Measurements from ENCODE around the gene LRRC8B.
"Not testable (repeated sequence)": the region's sequence is repeated elsewhere in the genome, so short reads cannot be mapped to it uniquely, and the experiment has no call there.

Gene LRRC8B

DNA sequence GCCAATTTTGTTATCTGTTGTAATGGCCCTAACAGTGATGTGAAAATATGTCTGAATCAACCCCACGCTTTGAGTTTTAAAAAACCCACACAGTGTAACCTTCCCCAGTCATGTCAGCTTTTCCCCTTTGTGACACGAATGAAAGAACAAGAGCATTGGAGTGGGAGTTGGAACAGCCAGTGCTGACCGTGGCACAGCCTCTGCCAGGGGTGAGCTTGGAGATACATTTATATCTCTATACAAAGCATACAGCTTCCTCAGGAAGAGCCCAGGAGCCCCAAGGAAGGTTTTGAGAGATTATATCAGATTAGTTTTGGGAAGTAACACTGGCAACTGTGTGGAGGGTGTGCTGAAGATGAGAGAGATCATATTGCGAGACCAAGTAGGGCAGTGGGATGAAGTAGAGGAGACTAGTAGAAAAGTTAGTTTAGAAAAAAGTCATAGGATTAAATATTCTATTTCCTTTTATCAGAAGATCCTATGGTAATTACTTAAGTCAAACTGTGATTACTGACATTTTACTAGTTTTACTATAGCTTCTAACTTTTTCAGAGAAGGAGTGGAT is 15.9 kb downstream of the LRRC8B start:
- H3K4me3 ChIP-seq (ENCODE audit: low read length): no peak overlapping the region
- H2AFZ ChIP-seq (ENCODE audit: low read depth, low read length): no peak overlapping the region
- no peak overlapping the region for H3K4me2 ChIP-seq (ENCODE audit: low read length)
- no peak overlapping the region for H3K27ac ChIP-seq (ENCODE audit: low read length)
- no peaks in the 10 kb centered on the region for H3K4me1 ChIP-seq (ENCODE audit: low read length)
- TF ChIP-seq EZH2phosphoT487 (IDR thresholded peaks at IDR 0.05; ENCODE audit: low read depth): no peak
- TF ChIP-seq, protein P1, sequence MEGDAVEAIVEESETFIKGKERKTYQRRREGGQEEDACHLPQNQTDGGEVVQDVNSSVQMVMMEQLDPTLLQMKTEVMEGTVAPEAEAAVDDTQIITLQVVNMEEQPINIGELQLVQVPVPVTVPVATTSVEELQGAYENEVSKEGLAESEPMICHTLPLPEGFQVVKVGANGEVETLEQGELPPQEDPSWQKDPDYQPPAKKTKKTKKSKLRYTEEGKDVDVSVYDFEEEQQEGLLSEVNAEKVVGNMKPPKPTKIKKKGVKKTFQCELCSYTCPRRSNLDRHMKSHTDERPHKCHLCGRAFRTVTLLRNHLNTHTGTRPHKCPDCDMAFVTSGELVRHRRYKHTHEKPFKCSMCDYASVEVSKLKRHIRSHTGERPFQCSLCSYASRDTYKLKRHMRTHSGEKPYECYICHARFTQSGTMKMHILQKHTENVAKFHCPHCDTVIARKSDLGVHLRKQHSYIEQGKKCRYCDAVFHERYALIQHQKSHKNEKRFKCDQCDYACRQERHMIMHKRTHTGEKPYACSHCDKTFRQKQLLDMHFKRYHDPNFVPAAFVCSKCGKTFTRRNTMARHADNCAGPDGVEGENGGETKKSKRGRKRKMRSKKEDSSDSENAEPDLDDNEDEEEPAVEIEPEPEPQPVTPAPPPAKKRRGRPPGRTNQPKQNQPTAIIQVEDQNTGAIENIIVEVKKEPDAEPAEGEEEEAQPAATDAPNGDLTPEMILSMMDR (IDR thresholded peaks at IDR 0.05; ENCODE audit: low read depth, low read length): no peak
- no peaks in the 10 kb centered on the region; the same call in 1 of the 2 replicates for H4K20me1 ChIP-seq (ENCODE audit: insufficient read depth, low read length)
- no peaks in the 10 kb centered on the region for H3K9me3 ChIP-seq (ENCODE audit: insufficient read depth, low read length)
- H3K36me3 ChIP-seq (replicated peaks; ENCODE audit: low read depth, low read length): no peaks in the 10 kb centered on the region
- H3K27me3 ChIP-seq (ENCODE audit: low read depth, low read length): no peaks in the 10 kb centered on the region
- H3K79me2 ChIP-seq (ENCODE audit: low read length): peaks cover 25% of the 10 kb centered on the region
- H3K9ac ChIP-seq (ENCODE audit: low read length): no peak overlapping the region

- no peak for TF ChIP-seq EZH2phosphoT487 (IDR thresholded peaks at IDR 0.05; ENCODE audit: low read depth)
- H3K27ac ChIP-seq (ENCODE audit: low read length): no peak overlapping the region
- peaks cover 26% of the 10 kb centered on the region for H3K79me2 ChIP-seq (ENCODE audit: low read length)
- H3K4me3 ChIP-seq (ENCODE audit: low read length): no peak overlapping the region
- peaks cover 11% of the 10 kb centered on the region for H3K4me1 ChIP-seq (ENCODE audit: low read length)
- no peak overlapping the region for H3K9ac ChIP-seq (ENCODE audit: low read length)
- H3K9me3 ChIP-seq (ENCODE audit: insufficient read depth, low read length): no peaks in the 10 kb centered on the region
- H3K4me2 ChIP-seq (ENCODE audit: low read length): no peak overlapping the region
- no peaks in the 10 kb centered on the region; the same call in 1 of the 2 replicates for H4K20me1 ChIP-seq (ENCODE audit: insufficient read depth, low read length)
- no peak overlapping the region for H2AFZ ChIP-seq (ENCODE audit: low read depth, low read length)
- H3K36me3 ChIP-seq (replicated peaks; ENCODE audit: low read depth, low read length): no peaks in the 10 kb centered on the region
- H3K27me3 ChIP-seq (ENCODE audit: low read depth, low read length): no peaks in the 10 kb centered on the region
Observed at GRCh38 chr1:89542345-89542744, 17.7 kb downstream of the LRRC8B start.

- H3K36me3 ChIP-seq (replicated peaks; ENCODE audit: low read depth, low read length); H3K9ac ChIP-seq (ENCODE audit: low read length); H3K4me3 ChIP-seq (ENCODE audit: low read length); H2AFZ ChIP-seq (ENCODE audit: low read depth, low read length); H3K9me3 ChIP-seq (ENCODE audit: insufficient read depth, low read length); H3K4me2 ChIP-seq (ENCODE audit: low read length); H3K27me3 ChIP-seq (ENCODE audit: low read depth, low read length); H3K27ac ChIP-seq (ENCODE audit: low read length); H4K20me1 ChIP-seq (ENCODE audit: insufficient read depth, low read length): not testable (repeated sequence)
- H3K4me1 ChIP-seq (ENCODE audit: low read length): peaks cover 24% of the 10 kb centered on the region
- peaks cover 24% of the 10 kb centered on the region for H3K79me2 ChIP-seq (ENCODE audit: low read length)
Observed at GRCh38 chr1:89543632-89544031, 19.0 kb downstream of the LRRC8B start.

DNA sequence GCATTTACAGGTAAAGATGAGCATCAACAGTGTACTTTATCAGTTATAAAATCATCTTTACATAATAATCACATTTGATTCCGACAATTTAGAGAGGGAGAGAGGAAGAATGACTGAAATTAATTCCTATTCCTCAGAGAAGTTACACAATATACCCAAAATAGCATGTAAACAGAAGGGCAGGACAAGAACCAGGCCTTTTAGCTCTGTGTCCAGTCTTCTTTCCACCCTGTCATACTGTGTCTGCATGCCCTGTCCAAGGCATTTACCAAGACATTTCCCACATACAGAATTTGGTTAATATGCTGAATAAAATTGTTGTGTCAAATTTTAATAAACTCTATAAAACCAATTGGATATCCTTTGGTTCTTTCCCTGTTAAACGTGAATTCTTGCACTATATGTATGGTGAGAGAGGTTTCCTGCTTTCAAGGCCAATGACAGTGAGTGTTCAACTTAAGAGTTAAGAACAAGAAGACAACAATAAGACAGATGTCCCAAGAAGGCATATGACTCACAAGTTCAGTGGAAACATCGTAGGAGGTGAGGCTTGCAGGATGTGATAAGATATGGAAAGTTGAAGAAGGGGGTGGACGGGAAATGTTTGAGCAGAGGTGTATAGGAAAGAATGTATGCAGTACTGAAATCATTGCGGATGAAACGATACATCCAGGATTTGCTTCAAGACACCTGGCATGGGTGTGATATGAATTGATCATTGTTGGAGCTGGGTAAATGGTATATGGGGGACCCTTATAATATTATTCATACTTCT is 20.8 kb downstream of the LRRC8B start:
- Histone ChIP-seq H3K79me2 (ENCODE audit: low read length) (peaks cover 18% of the 10 kb centered on the region), H3K9ac (ENCODE audit: low read length) (no peak overlapping the region)

More for the DNA sequence above, 20.8 kb downstream of the LRRC8B start:
- peaks cover 32% of the 10 kb centered on the region for H3K4me1 ChIP-seq (ENCODE audit: low read length)
- no peaks in the 10 kb centered on the region for H3K36me3 ChIP-seq (replicated peaks; ENCODE audit: low read depth, low read length)
- no peaks in the 10 kb centered on the region for H3K9me3 ChIP-seq (ENCODE audit: insufficient read depth, low read length)
- no peaks in the 10 kb centered on the region for H4K20me1 ChIP-seq (ENCODE audit: insufficient read depth, low read length)
- no peak overlapping the region for H2AFZ ChIP-seq (ENCODE audit: low read depth, low read length)
- TF ChIP-seq, protein P1 (IDR thresholded peaks at IDR 0.05; ENCODE audit: low read depth, low read length): no peak
- TF ChIP-seq EZH2phosphoT487 (IDR thresholded peaks at IDR 0.05; ENCODE audit: low read depth): no peak
- H3K4me2 ChIP-seq (ENCODE audit: low read length): no peak overlapping the region
- H3K4me3 ChIP-seq (ENCODE audit: low read length): no peak overlapping the region
- H3K27ac ChIP-seq (ENCODE audit: low read length): no peak overlapping the region
- no peaks in the 10 kb centered on the region for H3K27me3 ChIP-seq (ENCODE audit: low read depth, low read length)
